ENCODE results near the gene TAF1B.

TAF1B gene

DNA sequence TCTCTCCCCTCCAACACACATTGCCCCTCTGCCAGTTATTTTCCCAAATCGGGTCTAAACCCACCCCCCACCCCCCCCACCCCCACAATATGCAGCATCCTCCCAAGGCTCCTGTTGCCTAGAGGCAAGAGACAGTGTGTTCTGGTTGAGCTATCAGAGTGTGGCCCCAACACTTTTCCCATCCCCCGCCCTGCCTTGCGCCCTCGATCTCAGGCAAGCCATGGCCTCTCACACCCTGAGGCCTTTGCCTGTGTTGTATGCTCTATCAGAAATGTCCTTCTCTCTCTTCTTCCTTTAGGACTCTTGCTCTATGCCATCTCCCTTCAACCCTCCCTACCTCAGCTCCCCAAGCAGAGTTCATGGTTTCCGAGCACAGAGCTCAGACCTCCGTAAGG, 98.7 kb downstream of the TAF1B start:
- no peak for DNase-seq (ENCODE audit: low read depth)

DNA sequence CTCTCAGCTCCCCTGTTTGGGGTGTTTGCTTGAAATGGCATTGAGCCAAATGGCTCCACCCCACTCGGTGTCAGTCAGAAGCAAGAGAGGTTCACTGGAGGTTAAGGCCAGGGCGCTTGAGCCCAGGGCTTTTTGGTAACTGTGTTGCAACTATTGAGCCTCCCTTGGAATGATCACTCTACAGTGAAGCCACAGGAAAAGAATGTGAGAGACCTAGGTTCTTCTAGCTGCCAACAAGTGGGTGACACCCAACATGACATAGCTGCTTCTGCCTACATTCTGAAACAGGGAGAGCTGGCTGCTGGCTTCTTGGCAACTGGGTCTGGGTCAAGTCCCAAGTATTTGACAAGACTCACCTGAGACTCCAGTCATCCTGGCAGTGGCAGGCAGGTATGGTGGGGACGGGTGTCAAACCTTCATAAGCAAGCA, 101.1 kb downstream of the TAF1B start:
- DNase-seq (ENCODE audit: low read depth) = no peak

DNA sequence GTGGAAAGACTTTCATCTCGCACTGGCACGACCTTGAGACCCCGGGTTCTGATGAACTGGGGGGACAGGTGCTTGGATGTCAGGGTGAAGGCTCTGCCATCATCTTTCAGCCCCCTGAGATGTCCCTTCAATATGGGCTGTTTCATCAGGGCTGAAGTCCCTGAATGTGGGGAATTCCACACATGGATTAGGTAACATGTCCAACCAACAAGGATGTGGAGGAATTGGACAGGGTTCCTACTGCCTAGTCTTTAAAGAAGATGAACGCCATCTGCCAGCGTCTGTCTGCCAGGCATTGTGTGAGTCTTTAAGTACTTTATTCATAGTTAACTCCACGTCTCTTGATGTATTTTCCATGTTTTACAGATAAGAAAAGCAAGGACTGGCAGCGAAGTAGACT, 102.3 kb downstream of the TAF1B start:
- no peak for DNase-seq (ENCODE audit: low read depth)

DNA sequence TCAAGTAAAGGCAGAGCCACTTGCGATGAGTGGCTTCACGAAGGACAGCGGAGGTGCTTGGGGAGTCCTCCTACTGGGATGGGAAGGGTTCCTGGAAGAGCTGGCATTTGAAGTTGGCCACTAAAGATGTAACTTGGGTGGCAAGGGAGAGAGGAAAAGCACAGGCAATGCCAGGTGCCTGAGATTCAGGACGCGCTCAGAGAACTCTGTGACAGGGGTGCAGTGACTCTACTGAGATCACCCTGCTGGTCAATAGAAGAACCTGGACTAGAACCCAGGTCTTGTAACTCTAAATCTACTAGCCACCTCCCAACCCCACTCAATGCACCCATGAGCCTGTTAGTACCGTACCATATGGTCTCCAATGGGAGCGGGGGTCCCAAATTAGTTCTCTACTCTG, 102.8 kb downstream of the TAF1B start:
- no peak for DNase-seq (ENCODE audit: low read depth)

DNA sequence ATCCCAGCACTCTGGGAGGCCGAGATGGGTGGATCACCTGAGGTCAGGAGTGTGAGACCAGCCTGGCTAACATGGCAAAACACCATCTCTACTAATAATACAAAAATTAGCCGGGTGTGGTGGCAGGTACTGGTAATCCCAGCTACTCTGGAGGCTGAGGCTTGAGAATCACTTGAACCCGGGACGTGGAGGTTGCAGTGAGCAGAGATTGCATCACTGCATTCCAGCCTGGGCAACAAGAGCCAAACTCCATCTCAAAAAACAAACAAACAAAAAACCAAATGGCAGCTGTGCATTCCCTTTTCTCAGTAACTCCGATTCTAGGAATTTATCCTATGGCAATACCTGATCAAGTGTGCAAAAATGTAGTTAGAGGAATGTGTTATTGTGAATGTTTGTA, 103.5 kb downstream of the TAF1B start:
- DNase-seq (ENCODE audit: low read depth) = no peak

DNA sequence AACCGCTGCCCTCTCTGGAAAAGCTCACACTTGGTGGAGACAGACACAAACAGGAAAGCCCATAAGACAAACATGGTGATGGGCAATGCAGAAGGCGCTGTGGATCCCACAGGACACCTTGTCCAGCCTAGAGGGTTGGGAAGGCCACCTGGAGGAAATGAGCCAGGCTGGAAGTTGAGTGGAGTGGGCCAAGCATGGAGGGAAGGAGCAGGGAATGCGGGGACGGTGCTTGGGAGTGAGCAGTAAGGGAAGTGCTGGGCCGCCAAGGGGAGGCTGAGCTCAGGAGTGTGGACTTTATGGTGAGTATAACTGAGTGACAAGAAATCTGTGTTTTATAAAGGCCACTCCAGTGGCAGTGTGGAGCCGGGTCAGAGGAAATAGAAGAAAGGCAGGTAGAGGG, 105.4 kb downstream of the TAF1B start:
- no peak for DNase-seq (ENCODE audit: low read depth)

DNA sequence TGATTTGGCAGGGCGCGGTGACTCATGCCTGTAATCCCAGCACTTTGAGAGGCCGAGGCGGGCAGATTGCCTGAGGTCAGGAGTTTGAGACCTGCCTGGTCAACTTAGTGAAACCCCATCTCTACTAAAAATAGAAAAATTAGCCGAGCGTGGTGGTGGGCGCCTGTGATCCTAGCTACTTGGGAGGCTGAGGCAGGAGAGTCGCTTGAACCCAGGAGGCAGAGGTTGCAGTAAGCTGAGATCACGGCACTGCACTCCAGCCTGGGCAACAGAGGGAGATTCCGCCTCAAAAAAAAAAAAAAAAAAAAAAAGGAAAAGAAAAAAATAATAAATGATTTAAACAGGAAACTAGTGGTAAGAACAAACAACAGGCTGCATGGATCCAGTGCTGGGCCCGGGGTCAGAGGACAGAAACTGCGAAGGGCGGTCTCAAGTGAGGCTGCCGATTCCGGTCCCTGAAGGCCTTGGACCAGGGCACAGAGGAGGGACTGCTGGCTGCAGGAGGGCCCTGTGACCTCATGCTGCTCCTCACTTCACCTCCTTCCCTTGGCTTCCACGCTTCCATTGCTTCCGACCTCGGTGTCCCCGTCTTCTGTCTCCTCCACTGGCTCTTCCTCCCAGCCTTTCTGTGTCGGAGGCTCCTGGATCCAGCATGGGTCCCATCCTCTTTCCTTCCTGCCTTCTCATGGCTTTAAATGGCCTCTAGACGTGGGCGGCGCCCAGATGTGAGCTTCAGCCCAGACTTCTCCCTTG, 106.1 kb downstream of the TAF1B start:
- no peak for DNase-seq (ENCODE audit: low read depth)

DNA sequence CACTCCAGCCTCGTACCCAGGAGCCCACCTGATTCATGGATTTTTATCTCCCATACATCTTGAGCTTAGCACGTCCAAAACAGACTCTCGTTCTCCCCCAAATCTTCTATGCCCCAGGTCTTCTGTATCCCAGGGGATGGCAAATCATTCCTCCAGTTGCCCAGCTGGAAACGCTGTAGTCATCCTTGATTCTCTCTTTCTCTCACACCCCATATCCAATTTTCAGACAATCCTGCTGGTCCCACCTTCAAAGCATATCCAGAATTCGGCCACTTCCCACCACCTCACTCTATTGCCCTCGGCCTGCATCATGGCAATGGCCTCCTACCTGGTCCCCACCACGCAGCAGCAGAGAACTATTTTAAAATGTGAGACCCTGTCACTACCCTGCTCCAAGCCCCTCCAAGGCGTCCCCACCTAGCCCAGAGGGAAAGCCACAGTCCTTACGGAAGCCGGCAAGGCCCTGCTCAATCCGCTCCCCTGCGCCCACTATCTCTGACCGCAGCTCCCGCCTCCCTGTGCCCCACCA, 106.8 kb downstream of the TAF1B start:
- no peak for DNase-seq (ENCODE audit: low read depth)

DNA sequence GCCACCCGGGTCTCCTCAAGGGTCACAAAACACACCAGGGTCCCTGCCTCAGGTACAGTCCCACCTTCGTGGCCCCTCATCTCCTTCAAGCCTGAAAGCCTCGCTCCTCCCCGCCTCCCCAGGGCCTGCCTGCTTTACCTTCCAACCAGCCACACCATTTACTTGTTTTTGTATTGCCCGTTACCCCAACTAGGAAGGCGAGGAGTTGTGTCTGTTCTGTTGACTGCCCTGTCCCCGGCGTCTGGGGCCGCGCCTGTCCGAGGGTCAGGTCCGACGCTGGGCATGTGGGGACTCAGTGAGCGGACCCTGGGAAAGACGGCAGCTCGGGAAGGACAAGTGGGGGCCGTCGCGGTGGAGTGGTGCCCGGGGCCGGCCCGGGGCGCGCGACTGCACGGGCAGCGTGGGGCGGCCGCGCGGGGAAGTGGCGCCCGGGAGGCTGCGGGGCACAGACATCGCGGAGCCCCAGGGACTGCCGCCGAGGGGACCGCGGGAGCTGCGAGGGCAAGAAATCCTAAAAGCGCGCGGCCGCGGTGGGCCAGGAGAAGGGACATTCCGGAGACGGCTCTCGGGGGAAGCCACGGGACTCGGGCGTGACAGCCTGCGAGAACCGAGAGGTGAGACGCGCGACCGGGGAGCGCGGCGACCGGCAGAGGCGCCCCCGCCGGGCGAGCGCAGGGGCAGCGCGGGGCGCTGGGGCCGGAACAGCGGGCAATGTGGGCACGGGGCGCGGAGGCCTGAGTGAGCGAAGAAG, 107.4 kb downstream of the TAF1B start:
- peak; percentile 38 for DNase-seq (ENCODE audit: low read depth)

DNA sequence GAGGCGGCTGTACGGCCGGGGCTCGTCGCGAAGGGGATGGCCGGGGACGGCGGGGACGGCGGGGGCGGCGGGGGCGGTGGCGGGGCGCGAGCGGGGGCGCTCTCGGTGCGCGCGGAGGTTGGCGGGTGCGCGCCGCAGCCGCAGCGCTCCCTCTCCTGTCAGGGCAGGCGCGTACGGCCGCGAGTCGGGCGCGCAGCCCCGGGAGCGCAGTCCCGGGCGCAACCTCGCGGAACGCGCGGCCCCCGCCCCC, 107.9 kb downstream of the TAF1B start:
- no peak for DNase-seq (ENCODE audit: low read depth)

DNA sequence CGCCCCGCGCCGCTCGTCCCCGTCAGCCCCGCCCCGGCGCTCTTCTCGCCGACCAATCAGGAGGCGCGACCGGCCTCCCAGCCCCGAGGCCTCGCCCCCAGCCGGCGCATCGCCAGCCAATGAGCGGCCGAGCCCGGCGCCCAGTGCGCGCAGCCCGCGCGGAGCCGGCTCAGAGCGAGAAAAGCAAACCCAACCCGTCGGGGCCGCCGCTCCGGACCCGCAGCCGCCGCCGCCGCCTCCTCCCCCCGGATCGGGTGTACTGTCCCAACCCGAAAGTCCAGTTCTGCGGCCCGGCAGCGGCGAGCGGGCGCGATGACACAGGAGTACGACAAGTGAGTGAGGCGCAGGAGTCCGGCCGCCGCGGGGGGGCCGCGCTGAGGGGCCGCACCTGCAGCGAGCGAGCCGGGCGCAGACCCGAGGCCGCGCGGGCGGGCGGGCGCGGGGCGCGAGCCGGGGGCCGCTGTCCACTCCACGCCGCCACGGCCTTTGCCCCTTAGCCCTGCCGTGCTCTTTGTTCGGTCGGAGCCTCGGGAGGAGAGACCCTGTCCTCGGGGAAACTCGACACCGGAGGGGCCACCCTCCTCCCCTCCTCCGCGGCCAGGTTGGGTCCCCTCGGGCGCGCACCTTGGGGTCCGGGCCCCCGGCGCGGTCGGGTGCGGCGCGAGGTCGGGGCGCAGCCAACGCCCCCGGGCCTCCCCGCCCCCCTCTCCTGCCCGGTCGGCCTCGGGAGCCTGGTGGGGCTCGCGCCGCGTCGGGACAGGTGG, 108.4 kb downstream of the TAF1B start, which contains the start of gene GRHL1:
Gene GRHL1, plus strand, starts transcription at position 172 of the 764 bp plus-strand sequence. Its CDS starts 141 bp downstream, at position 313.
- peak; percentile 84 for DNase-seq (ENCODE audit: low read depth)

DNA sequence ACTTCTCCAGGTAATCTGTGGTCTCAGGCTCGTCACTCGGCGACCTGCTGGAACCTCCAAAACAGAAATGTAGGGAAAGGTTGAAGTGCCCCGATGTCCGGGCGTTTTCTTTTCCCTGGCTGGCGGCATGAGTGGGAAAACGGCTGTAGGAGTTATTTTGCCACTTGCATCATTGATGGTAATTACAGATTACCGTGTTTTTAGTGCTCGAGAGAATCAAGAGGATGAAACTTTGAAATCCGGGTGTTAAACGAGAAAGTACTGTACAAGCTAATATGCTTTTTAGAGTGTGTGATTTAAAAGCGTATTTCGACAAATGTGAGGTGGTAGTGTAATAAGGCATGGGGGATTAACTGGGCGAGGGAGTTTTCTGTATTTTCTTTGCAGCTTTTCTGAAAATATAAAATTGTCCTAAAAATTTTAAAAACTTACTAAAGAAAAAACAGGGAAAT, 109.0 kb downstream of the TAF1B start:
- no peak for DNase-seq (ENCODE audit: low read depth)

DNA sequence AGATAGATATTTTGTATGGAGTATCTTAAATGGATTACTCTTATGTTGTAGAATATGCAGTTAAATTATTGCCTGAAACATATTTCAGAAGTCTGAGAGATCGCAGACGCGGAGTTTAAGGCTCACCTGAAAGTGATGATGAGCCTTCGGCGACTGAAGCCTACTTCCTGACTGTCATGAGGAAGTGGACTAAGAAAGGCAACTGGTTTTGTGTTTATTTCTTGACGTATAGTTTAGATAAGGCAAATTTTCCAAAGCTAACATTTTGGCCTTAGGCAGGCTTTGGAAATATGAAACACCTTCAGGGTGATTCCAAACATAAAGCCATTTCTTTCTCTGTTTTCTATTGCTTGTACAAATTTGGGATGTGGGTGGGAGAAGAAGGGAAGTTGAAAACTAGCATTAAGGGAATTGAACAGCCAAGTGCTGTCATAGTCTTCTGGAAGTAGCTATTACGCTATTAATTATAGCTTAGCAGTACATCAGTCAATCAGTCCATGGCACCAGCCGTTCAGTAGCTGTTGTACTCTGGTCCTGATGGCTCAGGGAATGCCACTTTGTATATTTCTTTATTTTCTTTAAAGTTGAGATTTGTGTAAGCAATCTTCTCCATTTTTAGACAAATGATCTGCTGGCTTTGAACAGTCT, 109.7 kb downstream of the TAF1B start:
- no peak for DNase-seq (ENCODE audit: low read depth)

DNA sequence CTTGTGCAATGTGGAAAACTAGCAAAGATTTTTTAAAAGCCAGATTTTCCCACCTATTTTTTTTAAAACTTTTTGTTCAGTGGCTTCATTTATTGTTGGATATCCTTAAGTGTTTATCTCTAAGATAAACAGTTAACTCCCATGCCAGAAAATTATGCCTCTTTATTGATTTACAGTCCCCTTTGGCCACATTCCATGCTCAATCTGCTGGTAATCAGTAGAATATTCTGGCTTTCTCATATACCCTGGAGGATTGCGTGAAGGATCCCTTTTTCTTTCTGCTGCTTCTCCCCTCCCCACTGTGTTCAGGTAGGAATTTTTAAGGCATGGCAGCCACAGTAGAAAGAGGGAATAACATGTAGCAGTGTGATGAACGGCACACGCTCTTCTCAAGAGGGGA, 110.9 kb downstream of the TAF1B start:
- DNase-seq (ENCODE audit: low read depth) = no peak

DNA sequence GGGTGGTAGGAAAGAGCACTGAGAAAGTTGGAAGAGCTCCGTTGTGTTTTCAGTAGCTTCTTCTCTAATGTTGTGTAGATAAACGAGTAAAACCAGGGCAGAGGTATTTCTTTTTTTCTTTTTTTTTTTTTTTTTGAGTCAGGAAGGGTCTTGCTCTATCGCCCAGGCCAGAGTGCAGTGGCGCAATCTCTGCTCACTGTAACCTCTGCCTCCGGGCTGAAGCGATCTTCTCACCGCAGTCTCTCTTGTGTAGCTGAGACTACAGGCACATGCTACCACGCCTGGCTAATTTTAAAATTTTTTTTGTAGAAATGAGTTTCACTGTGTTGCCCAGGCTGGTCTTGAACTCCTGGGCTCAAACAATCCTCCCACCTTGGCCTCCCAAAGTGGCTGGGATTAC, 114.8 kb downstream of the TAF1B start:
- DNase-seq (ENCODE audit: low read depth) = no peak

DNA sequence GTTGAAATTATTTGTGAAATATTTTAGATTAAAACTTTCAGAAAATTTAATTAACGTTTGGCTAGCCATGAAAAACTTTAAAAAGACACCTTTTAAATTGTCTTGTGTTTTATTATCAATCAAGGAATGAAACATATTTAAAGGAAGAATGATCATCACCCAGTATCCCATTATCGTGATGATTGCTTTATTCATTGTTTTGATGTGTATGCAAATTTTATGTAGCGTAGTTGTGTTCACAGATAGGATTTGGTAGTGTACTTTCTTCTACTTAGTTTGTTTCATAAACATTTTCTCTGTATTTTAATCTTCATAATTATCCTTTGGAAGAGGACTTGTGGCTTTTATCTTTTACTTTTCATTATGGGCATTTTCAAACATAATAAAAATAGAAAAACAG, 116.0 kb downstream of the TAF1B start:
- no peak for DNase-seq (ENCODE audit: low read depth)

DNA sequence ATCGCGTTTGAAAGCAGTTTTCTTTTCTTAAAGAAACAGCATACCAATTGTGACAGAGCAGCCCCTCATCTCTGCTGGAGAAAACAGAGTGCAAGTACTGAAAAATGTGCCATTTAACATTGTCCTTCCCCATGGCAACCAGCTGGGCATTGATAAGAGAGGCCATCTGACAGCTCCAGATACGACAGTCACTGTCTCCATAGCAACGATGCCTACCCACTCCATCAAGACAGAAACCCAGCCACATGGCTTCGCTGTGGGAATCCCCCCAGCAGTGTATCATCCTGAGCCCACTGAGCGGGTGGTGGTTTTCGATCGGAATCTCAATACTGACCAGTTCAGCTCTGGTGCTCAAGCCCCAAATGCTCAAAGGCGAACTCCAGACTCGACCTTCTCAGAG, 117.7 kb downstream of the TAF1B start:
- no peak for DNase-seq (ENCODE audit: low read depth)

DNA sequence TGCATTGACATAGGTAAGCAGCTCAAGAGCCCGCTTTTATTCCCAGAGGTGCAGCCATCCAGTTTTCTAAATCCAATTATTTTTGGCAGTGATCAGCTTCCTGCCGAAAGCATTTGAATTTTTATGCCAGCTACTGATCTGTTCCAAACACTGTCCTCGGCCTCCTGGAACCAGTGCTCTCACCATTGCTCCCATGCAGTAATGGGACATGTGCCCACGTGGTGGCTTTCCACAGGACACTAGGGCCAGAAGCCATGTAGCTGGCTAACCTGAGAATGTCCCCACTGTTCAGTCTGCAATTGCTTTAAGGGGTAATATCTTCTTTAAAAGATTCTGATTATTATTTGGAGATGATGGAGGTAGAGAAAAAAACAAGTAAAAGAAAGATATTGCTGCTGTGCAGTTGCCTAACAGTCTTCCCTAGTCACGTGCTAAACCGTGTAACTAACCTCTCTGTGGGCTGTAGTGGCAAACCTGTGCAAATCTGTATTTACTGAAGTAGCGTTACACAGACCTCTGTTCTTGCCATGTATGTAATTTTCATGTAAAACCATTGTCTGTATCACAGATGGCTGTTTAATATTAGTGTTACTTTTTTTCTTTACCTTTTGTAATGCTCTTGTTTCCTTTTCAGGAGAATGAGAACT, 121.2 kb downstream of the TAF1B start:
- DNase-seq (ENCODE audit: low read depth) = no peak

DNA sequence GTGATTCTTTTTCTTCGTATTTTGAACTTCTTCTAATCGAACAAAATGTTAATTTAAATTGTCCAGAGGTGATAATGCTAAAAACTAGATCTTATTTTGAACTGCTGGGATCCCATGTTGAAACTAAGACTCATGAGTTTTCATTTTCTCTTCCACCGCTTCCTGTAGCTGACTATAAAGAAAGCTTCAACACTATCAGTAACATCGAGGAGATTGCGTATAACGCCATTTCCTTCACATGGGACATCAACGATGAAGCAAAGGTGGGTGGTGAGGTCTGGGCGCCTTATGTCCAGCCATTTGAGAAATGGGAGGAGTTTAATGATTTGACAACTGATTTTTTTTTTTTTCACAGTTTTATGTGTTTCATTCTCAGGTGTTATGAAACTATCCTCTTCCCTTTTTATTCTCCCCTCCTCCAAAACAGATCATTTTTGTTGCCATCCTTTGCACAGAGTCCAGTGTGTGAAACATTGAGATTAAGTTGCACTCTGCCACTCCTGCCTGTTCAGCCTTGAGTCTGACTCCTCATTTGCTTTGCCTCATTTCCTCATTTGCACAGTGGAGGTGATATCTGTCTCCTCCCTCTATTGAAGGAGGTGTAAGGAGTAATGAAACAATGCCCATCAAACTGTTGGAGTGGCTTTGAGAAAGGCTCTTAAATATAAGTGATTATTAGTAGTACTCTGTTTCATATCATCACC, 122.0 kb downstream of the TAF1B start:
- no peak for DNase-seq (ENCODE audit: low read depth)

DNA sequence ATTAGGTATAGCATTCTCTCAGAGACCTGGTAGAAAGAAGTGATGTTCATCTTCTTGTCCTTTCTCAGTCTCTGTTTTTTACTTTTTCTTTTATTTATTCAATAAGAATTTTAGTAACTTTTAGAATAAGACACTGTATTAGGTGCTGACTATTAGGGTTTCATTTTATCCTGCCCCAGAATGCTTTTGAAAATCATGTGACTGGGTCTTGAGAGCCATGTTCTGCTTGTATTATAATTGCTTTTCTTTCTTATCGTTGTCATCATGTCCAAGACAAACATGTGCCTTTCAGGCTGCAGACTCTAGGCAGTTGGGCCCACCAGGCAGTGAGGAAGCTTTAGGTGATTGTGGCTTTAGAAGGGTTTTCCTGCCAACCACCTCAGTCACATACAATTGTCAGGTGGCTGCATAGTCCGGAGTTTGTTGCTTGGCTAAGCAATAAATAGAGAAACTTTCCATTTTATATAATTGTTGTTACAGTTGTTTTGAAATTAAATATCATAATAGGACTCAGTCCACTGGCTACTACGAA, 123.3 kb downstream of the TAF1B start:
- DNase-seq (ENCODE audit: low read depth) = no peak
